AG09309 (cell line): ENCODE data around the gene TRIM9.

ENCODE experiments used
- DNase-seq: peaks from one replicate; pipeline ENCODE4 v3.0.0-alpha.2; 2010; ENCODE audit warnings: low read depth
- H3K4me3 ChIP-seq: 2 replicates; pipeline ENCODE4 v1.5.1; 2011; ENCODE audit warnings: mild to moderate bottlenecking, low read depth, low read length, moderate library complexity; ENCODE audit not compliant: control insufficient read depth
- CTCF ChIP-seq: IDR thresholded peaks from 2 replicates; pipeline ENCODE4 v1.5.1; 2011; ENCODE audit warnings: mild to moderate bottlenecking, low read depth, low read length, inconsistent platforms; ENCODE audit not compliant: insufficient read depth, control insufficient read depth; ENCODE audit errors: missing control alignments

Gene TRIM9

DNA sequence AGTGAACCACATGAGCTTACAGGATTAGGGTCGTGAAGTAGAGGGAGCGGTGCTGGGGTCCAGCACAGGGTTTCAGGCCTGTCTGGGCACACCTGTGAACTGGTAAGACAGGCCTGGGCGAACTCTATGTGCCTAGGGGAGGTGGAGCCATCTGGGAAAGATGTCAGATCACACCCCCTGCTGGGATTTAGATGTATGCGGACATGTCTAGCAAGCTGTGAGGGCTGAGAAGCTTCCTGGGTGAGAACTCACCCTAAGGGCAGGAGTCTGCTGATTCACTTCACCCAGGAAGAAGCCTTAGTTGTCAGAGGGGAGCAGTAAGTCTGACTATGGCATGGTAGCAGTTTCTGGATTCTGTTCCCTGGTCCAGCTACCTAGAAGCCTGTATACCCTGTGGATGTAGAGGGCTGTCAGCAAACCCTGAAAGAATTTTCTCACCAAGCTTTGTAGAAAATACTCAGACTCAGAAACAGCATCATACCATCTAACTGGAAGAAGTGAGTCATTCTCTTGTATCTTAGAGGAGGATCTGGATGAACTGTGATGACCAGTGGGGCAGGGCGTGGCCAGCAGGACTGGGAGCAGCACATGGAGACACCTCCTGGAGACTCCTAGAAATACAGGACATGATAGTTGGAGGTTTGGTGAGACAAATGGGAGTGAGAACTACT lies 139.4 kb downstream of the TRIM9 start:
- H3K4me3 ChIP-seq = no peak overlapping the region
- DNase-seq = peak; percentile 84
- TF ChIP-seq CTCF = peak; percentile 63

DNA sequence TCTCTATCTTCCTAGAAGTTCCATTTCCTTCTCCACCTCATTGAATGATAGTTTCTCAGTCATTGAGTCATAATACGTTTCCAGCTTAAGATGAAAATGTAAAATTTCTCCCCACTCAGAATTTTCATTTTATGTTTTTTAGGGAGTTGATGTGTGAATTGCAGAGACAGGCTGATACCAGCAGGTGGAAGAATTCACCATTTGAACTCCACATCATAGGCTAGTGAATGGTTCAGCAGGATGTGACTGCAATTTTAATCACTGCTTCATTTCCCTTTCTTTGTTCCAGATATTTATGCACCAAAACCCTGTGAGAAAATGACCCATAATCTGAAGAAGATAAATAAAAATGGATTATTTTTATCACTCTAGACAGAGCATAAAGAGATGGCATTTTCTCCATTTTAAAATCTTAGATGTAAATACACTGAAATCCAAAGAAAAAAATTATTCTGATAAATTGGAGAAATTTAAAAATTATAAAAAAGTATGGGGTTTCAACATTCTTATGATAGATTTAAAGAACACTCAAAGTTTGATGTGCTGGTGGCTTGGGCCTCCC lies 140.0 kb downstream of the TRIM9 start:
- DNase-seq = no peak
- TF ChIP-seq CTCF = peak; percentile 72
- H3K4me3 ChIP-seq = no peak overlapping the region

DNA sequence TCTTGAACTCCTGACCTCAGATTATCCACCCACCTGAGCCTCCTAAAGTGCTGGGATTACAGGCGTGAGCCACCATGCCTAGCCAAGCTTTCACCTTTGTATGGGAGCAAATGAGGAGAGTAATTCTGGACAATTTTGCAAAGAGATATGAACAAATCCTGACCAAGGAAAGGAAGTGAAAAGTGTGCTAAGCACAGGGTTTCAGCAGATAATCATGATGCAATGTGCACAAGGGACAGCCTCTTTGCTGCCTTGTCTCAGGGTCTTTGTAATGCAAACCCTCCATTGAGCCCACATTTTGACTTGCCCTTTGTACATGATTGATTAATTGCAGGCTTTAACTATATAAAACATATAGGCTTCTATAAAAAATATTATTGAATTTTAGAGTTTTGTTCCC lies 141.4 kb downstream of the TRIM9 start:
- no peak for DNase-seq

DNA sequence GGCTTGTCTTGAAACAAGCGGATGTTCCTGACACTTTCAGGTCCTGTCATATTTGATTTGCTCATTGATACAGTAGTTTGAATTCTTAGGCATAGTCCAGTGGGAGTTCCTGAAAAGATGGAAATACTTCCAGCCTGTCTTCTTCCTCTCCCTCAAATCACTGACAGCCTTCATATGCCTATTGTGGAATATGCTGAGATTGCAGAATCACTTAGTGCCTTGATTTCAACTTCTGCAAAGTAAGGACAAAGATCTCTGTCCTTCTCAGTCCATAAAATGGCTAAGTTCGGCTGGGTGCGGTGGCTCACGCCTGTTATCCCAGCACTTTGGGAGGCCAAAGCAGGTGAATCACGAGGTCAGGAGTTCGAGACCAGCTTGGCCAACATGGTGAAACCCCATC lies 143.9 kb downstream of the TRIM9 start:
- H3K4me3 ChIP-seq = no peak overlapping the region
- TF ChIP-seq CTCF = no peak
- DNase-seq = no peak

More for the DNA sequence above, 141.4 kb downstream of the TRIM9 start:
- TF ChIP-seq CTCF = no peak
- H3K4me3 ChIP-seq = no peak overlapping the region

GRCh38 chr14:50948205-50948604 lies 146.7 kb downstream of the TRIM9 start:
- TF ChIP-seq CTCF = no peak
- no peak overlapping the region for H3K4me3 ChIP-seq
- no peak for DNase-seq

DNA sequence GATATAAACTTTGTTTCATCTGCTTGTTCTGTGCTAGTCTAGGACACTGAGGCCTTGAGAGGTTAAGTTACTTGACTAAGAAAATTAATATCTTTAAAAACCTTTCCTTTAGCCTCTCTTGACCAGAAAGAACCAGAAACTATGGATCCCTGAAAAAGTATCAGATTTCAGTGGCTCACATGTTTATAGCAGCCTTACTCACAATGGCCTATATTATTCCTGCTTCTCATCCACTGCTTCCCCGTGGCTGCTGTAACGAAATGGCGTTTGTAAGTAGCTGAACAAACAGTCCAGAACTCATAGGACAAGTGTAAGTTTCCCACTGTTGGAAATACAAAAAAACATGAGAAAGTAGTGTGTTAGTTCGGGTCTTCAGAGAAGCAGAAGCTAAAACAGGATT lies 147.5 kb downstream of the TRIM9 start:
- no peak for DNase-seq
- no peak for TF ChIP-seq CTCF
- H3K4me3 ChIP-seq = no peak overlapping the region
